Activated gamma-delta T cell (primary cell): ENCODE measurements around the gene SLC22A5.
"Not testable (repeated sequence)": the region's sequence is repeated elsewhere in the genome, so short reads cannot be mapped to it uniquely, and the experiment has no call there.

Experiments
- DNase-seq: peaks from one replicate; lab custom pipeline; 2025; lab: John Stamatoyannopoulos, UW

The SLC22A5 gene

GRCh38 chr5:132388244-132389050 lies 18.9 kb downstream of the SLC22A5 start:
- DNase-seq = no peak

- DNase-seq = no peak
These were observed 19.5 kb downstream of the SLC22A5 start for GRCh38 chr5:132389051-132389331.

- no peak for DNase-seq
These were observed 20.2 kb downstream of the SLC22A5 start for GRCh38 chr5:132389585-132390286.

- no peak for DNase-seq
These were observed 21.7 kb downstream of the SLC22A5 start for GRCh38 chr5:132391247-132391646.

GRCh38 chr5:132391870-132392269 lies 22.4 kb downstream of the SLC22A5 start:
- DNase-seq = no peak

- no peak for DNase-seq
These were observed 22.9 kb downstream of the SLC22A5 start for GRCh38 chr5:132392411-132392810.

GRCh38 chr5:132392978-132393825 lies 23.7 kb downstream of the SLC22A5 start:
- DNase-seq = no peak

GRCh38 chr5:132394667-132395259 lies 25.3 kb downstream of the SLC22A5 start:
- no peak for DNase-seq

GRCh38 chr5:132396589-132397031 lies 27.1 kb downstream of the SLC22A5 start:
- DNase-seq = no peak

- DNase-seq = no peak
These were observed 27.7 kb downstream of the SLC22A5 start for GRCh38 chr5:132397224-132397623.

GRCh38 chr5:132397936-132398675 lies 28.6 kb downstream of the SLC22A5 start:
- not testable (repeated sequence) for DNase-seq

GRCh38 chr5:132404041-132404440 lies 34.5 kb downstream of the SLC22A5 start:
- not testable (repeated sequence) for DNase-seq

- DNase-seq = no peak
These were observed 36.1 kb downstream of the SLC22A5 start for GRCh38 chr5:132405646-132406045.

GRCh38 chr5:132406144-132406783 lies 36.8 kb downstream of the SLC22A5 start:
- no peak for DNase-seq

- DNase-seq = no peak
These were observed 38.5 kb downstream of the SLC22A5 start for GRCh38 chr5:132407970-132408369.

- DNase-seq = no peak
These were observed 38.9 kb downstream of the SLC22A5 start for GRCh38 chr5:132408456-132408855.

- no peak for DNase-seq
These were observed 39.5 kb downstream of the SLC22A5 start for GRCh38 chr5:132408965-132409364.

- peak; percentile 70 for DNase-seq
These were observed 41.2 kb downstream of the SLC22A5 start for GRCh38 chr5:132410451-132411303.

GRCh38 chr5:132411304-132412013 lies 41.9 kb downstream of the SLC22A5 start:
- DNase-seq = no peak
